Keratinocyte (primary cell): ENCODE data around the gene PCID2. TPM values are rescaled to one million over a fixed set of nuclear protein-coding genes. Genes with fewer than 3 reads are reported as not detected.

Experiments
- DNase-seq: peaks from one replicate; pipeline ENCODE4 v3.0.0-alpha.2; 2011; ENCODE audit warnings: low read depth, missing footprints, low spot score
- FAIRE-seq: peaks from 2 replicates; lab custom pipeline; 2011; peaks lifted over from hg19 to GRCh38; lab: Jason Lieb, UNC
- H2AFZ ChIP-seq: 2 replicates; pipeline ENCODE4 v1.6.0; 2012; ENCODE audit warnings: low read length, control low read depth, inconsistent platforms; ENCODE audit not compliant: control insufficient read depth
- H3K27ac ChIP-seq: 2 replicates; pipeline ENCODE4 v1.5.1; 2011; ENCODE audit warnings: low read length; ENCODE audit not compliant: control insufficient read depth, insufficient read depth
- H3K27me3 ChIP-seq: 3 replicates; pipeline ENCODE4 v1.6.0; 2011; ENCODE audit warnings: low read length; ENCODE audit not compliant: control insufficient read depth, insufficient read depth; ENCODE audit errors: extremely low read depth
- H3K36me3 ChIP-seq, 2 experiments: 2 replicates in 1 of 2; 3 replicates in 1 of 2; pipeline ENCODE4 v1.5.1; 2011; ENCODE audit warnings: low read length in 2 of 2, mild to moderate bottlenecking in 1 of 2; ENCODE audit not compliant: control insufficient read depth in 2 of 2, insufficient read depth in 2 of 2; ENCODE audit errors: extremely low read depth in 1 of 2
- H3K4me1 ChIP-seq: 3 replicates; pipeline ENCODE4 v1.5.1; 2011; ENCODE audit warnings: low read length; ENCODE audit not compliant: control insufficient read depth, insufficient read depth; ENCODE audit errors: extremely low read depth
- H3K4me2 ChIP-seq: 3 replicates; pipeline ENCODE4 v1.6.0; 2011; ENCODE audit warnings: low read depth, low read length; ENCODE audit not compliant: control insufficient read depth, insufficient read depth; ENCODE audit errors: extremely low read depth
- H3K4me3 ChIP-seq, 3 experiments: fragments of 200-600 bp in 1 of 3; sonication (generic) in 1 of 3; 2 replicates in 2 of 3; 3 replicates in 1 of 3; pipeline ENCODE4 v1.5.1; 2011 to 2016; ENCODE audit warnings: low read length in 3 of 3, mild to moderate bottlenecking in 3 of 3, control low read depth in 2 of 3, inconsistent platforms in 1 of 3, low read depth in 1 of 3, mixed read lengths in 1 of 3, mixed run types in 1 of 3, moderate library complexity in 1 of 3; ENCODE audit not compliant: control insufficient read depth in 2 of 3, insufficient read depth in 2 of 3; ENCODE audit errors: extremely low read depth in 1 of 3
- H3K79me2 ChIP-seq: 2 replicates; pipeline ENCODE4 v1.6.0; 2012; ENCODE audit warnings: low read length; ENCODE audit not compliant: control insufficient read depth, insufficient read depth
- H3K9ac ChIP-seq: 3 replicates; pipeline ENCODE4 v1.6.0; 2011; ENCODE audit warnings: low read length; ENCODE audit not compliant: control insufficient read depth, insufficient read depth; ENCODE audit errors: extremely low read depth
- H3K9me1 ChIP-seq: 3 replicates; pipeline ENCODE4 v1.6.0; 2011; ENCODE audit warnings: low read length; ENCODE audit not compliant: control insufficient read depth, insufficient read depth; ENCODE audit errors: extremely low read depth
- H3K9me3 ChIP-seq: 2 replicates; pipeline ENCODE4 v1.5.1; 2012; ENCODE audit warnings: low read depth, low read length; ENCODE audit not compliant: control insufficient read depth
- H4K20me1 ChIP-seq: 3 replicates; pipeline ENCODE4 v1.6.0; 2011; ENCODE audit warnings: low read length; ENCODE audit not compliant: control insufficient read depth, insufficient read depth; ENCODE audit errors: extremely low read depth
- CTCF ChIP-seq, 3 experiments: IDR thresholded peaks in 1 of 3; conservative IDR thresholded peaks in 1 of 3; optimal IDR thresholded peaks in 1 of 3; 2 replicates in 2 of 3; 3 replicates in 1 of 3; pipeline versions ENCODE3 to v1.5.1; 2011; ENCODE audit warnings: low read length in 3 of 3, mild to moderate bottlenecking in 3 of 3, moderate library complexity in 2 of 3, control low read depth in 1 of 3, inconsistent platforms in 1 of 3; ENCODE audit not compliant: insufficient read depth in 2 of 3; ENCODE audit errors: extremely low read depth in 1 of 3
- EZH2 ChIP-seq: IDR thresholded peaks from one replicate; pipeline ENCODE4 v1.6.1; 2012; ENCODE audit warnings: inconsistent platforms, mild to moderate bottlenecking, low read length, moderate library complexity
- dilution Hi-C: fragments of 300-500 bp; cut with MboI; formaldehyde crosslinking; loops from one replicate; pipeline ENCODE4 v1.7.0; 2020; ENCODE audit warnings: low sequenced_read_pairs; ENCODE audit not compliant: extremely low pct_ligation_motif_present
- polyA plus RNA-seq, 5 experiments: library from polyadenylated mRNA; depleted of rRNA in 3 of 5; stranded (reverse) in 3 of 5; stranded (forward) in 1 of 5; unstranded in 1 of 5; fragments of >200 nt; gene quantifications; 1 replicate in 1 of 5; 2 replicates in 3 of 5; 3 replicates in 1 of 5; pipeline versions ENCODE4 v1.2.1 to v1.2.3, GENCODE V29; 2011 to 2012; ENCODE audit warnings: missing spikeins in 2 of 5, low read depth in 1 of 5, low replicate concordance in 1 of 5

PCID2 gene
- polyA plus RNA-seq, 1 donor (not counting 4 experiments of a cell fraction or from before 2014, with no cell fraction given) = 76.5 TPM

GRCh38 chr13:113192279-113192678 lies 16.2 kb downstream of the PCID2 start:
- Histone ChIP-seq H3K27ac (no peak overlapping the region), H4K20me1 (no peaks in the 10 kb centered on the region)
- dilution Hi-C loops = no loop called here

GRCh38 chr13:113190181-113190580 lies 18.3 kb downstream of the PCID2 start:
- dilution Hi-C loops = no loop called here
- Histone ChIP-seq H3K4me1 (peaks cover 12% of the 10 kb centered on the region), H4K20me1 (no peaks in the 10 kb centered on the region), H3K4me2 (no peak overlapping the region), H3K9me3 (no peaks in the 10 kb centered on the region), H3K9ac (no peak overlapping the region), H3K9me1 (no peaks in the 10 kb centered on the region), H3K79me2 (peaks cover 11% of the 10 kb centered on the region), H2AFZ (no peak overlapping the region), H3K4me3 (no peak overlapping the region), H3K27ac (no peak overlapping the region), H3K27me3 (no peaks in the 10 kb centered on the region), H3K36me3 (peaks cover 25 to 40% of the 10 kb centered on the region in 2 experiments)
- TF ChIP-seq EZH2 = no peak
- no peak for TF ChIP-seq CTCF (optimal IDR thresholded peaks at IDR 0.05 in 1 of 3, IDR thresholded peaks at IDR 0.05 in 1 of 3, conservative IDR thresholded peaks at IDR 0.05 in 1 of 3; ENCODE audit: extremely low read depth in 1 of 3, insufficient read depth in 2 of 3, low read length in 3 of 3)
- no peak for DNase-seq
- FAIRE-seq = no peak

More at GRCh38 chr13:113192279-113192678, 16.2 kb downstream of the PCID2 start:
- no peak overlapping the region for H2AFZ ChIP-seq
- H3K4me2 ChIP-seq = no peak overlapping the region
- no peak for TF ChIP-seq CTCF (optimal IDR thresholded peaks at IDR 0.05 in 1 of 3, IDR thresholded peaks at IDR 0.05 in 1 of 3, conservative IDR thresholded peaks at IDR 0.05 in 1 of 3; ENCODE audit: extremely low read depth in 1 of 3, insufficient read depth in 2 of 3, low read length in 3 of 3)
- FAIRE-seq (no peak), DNase-seq (no peak)
- H3K36me3 ChIP-seq = peaks cover 27 to 53% of the 10 kb centered on the region in 2 experiments
- H3K4me3 ChIP-seq = no peak overlapping the region
- H3K9ac ChIP-seq = no peak overlapping the region
- no peaks in the 10 kb centered on the region for H3K9me3 ChIP-seq
- peaks cover 2% of the 10 kb centered on the region for H3K79me2 ChIP-seq
- peaks cover 6% of the 10 kb centered on the region for H3K4me1 ChIP-seq
- H3K27me3 ChIP-seq = no peaks in the 10 kb centered on the region
- H3K9me1 ChIP-seq = no peaks in the 10 kb centered on the region
